HL-60/S4 treated with retinoic acid at 250 ng/mL for 4 days and 3 days (cell line): ENCODE data around the gene ARHGAP6.
"Not testable (repeated sequence)": the region's sequence is repeated elsewhere in the genome, so short reads cannot be mapped to it uniquely, and the experiment has no call there.

Experiments
- in situ Hi-C: fragments of 300-500 bp; cut with MboI; formaldehyde crosslinking; loops from 2 replicates; pipeline ENCODE4 v1.7.0; 2022; ENCODE audit warnings: low sequenced_read_pairs

Gene ARHGAP6

GRCh38 chrX:11647138-11647537 is 18.6 kb downstream of the ARHGAP6 start:
- in situ Hi-C loops, result no loop called here

- in situ Hi-C loops, result no loop called here
Observed at GRCh38 chrX:11641349-11642065, 24.2 kb downstream of the ARHGAP6 start.

- in situ Hi-C loops, result no loop called here
Observed at GRCh38 chrX:11640089-11640488, 25.6 kb downstream of the ARHGAP6 start.

- in situ Hi-C loops, result no loop called here
Observed at GRCh38 chrX:11632732-11633131, 33.0 kb downstream of the ARHGAP6 start.

- in situ Hi-C loops, result no loop called here
Observed at GRCh38 chrX:11629593-11630211, 36.0 kb downstream of the ARHGAP6 start.

- in situ Hi-C loops, result no loop called here
Observed at GRCh38 chrX:11628399-11628798, 37.3 kb downstream of the ARHGAP6 start.

- in situ Hi-C loops, result no loop called here
Observed at GRCh38 chrX:11626351-11626750, 39.4 kb downstream of the ARHGAP6 start.

GRCh38 chrX:11619441-11619840 is 46.3 kb downstream of the ARHGAP6 start:
- in situ Hi-C loops, result no loop called here

GRCh38 chrX:11614253-11614652 is 51.5 kb downstream of the ARHGAP6 start:
- in situ Hi-C loops, result not testable (repeated sequence)

GRCh38 chrX:11611965-11612364 is 53.8 kb downstream of the ARHGAP6 start:
- in situ Hi-C loops, result no loop called here

- in situ Hi-C loops, result no loop called here
Observed at GRCh38 chrX:11611161-11611560, 54.6 kb downstream of the ARHGAP6 start.

- in situ Hi-C loops, result no loop called here
Observed at GRCh38 chrX:11609109-11609508, 56.6 kb downstream of the ARHGAP6 start.

GRCh38 chrX:11606408-11606807 is 59.3 kb downstream of the ARHGAP6 start:
- in situ Hi-C loops, result no loop called here

- in situ Hi-C loops, result no loop called here
Observed at GRCh38 chrX:11600578-11600977, 65.1 kb downstream of the ARHGAP6 start.

GRCh38 chrX:11597479-11597878 is 68.2 kb downstream of the ARHGAP6 start:
- in situ Hi-C loops, result no loop called here

- in situ Hi-C loops, result no loop called here
Observed at GRCh38 chrX:11591723-11592346, 73.9 kb downstream of the ARHGAP6 start.

GRCh38 chrX:11589641-11590040 is 76.1 kb downstream of the ARHGAP6 start:
- in situ Hi-C loops, result no loop called here

- in situ Hi-C loops, result no loop called here
Observed at GRCh38 chrX:11588097-11588496, 77.6 kb downstream of the ARHGAP6 start.

GRCh38 chrX:11585174-11585573 is 80.5 kb downstream of the ARHGAP6 start:
- in situ Hi-C loops, result no loop called here

GRCh38 chrX:11580789-11581188 is 84.9 kb downstream of the ARHGAP6 start:
- in situ Hi-C loops, result no loop called here

- in situ Hi-C loops, result no loop called here
Observed at GRCh38 chrX:11579636-11580600, 85.8 kb downstream of the ARHGAP6 start.
